IMR-90 (cell line): Measurements from ENCODE around the gene PRSS58. TPM values are rescaled to one million over a fixed set of nuclear protein-coding genes. Genes with fewer than 3 reads are reported as not detected.

Experiments
- ATAC-seq: fragments of 200-7000 bp; cut with Tn5 transposase; 2 replicates; pipeline ENCODE4 v1.9.1; 2020; ENCODE audit warnings: low read depth, mild to moderate bottlenecking, moderate library complexity
- BruUV-seq: library from RNA; stranded (reverse); fragments of 400-500 nt; replicated peaks from 2 replicates; lab custom pipeline; 2021; lab: Mats Ljungman, UMichigan
- CTCF ChIA-PET: fragments of 300-600 bp; formaldehyde crosslinking; extraction: SDS; loops from one replicate; lab custom pipeline; 2021; ENCODE audit warnings: antibody characterized with exemption; lab: Yijun Ruan, JAX
- POLR2A ChIA-PET: fragments of 300-600 bp; sonication (Branson Sonifier 250); formaldehyde crosslinking; loops from one replicate; lab custom pipeline; 2022; ENCODE audit warnings: antibody characterized with exemption; ENCODE audit not compliant: unreplicated experiment; lab: Charles Lee
- DNase-seq: peaks from one replicate; pipeline ENCODE4 v3.0.0; 2013
- H2AFZ ChIP-seq: replicated peaks from 2 replicates; pipeline ENCODE3; 2013; ENCODE audit warnings: low read length, mild to moderate bottlenecking; ENCODE audit not compliant: poor library complexity
- H2AK5ac ChIP-seq: 2 replicates; pipeline ENCODE4 v1.6.1; 2013; ENCODE audit warnings: low read depth, low read length, inconsistent platforms
- H2AK9ac ChIP-seq: replicated peaks from 2 replicates; pipeline ENCODE3; 2013; ENCODE audit warnings: mild to moderate bottlenecking, low read depth, low read length, moderate library complexity; ENCODE audit not compliant: poor library complexity
- H2BK120ac ChIP-seq: 2 replicates; pipeline ENCODE4 v1.6.1; 2013; ENCODE audit warnings: low read depth, low read length, inconsistent platforms
- H2BK15ac ChIP-seq: 3 replicates; pipeline ENCODE4 v1.6.1; 2013; ENCODE audit warnings: low read depth, low read length, inconsistent platforms
- H2BK20ac ChIP-seq: 2 replicates; pipeline ENCODE4 v1.6.1; 2013; ENCODE audit warnings: low read depth, mild to moderate bottlenecking, inconsistent platforms, low read length, moderate library complexity
- H2BK5ac ChIP-seq: 2 replicates; pipeline ENCODE4 v1.6.1; 2013; ENCODE audit warnings: mild to moderate bottlenecking, low read depth, low read length, inconsistent platforms; ENCODE audit not compliant: poor library complexity, severe bottlenecking
- H3K14ac ChIP-seq: replicated peaks from 2 replicates; pipeline ENCODE4 v1.6.1; 2013; ENCODE audit warnings: low read depth, low read length, inconsistent platforms
- H3K18ac ChIP-seq: 2 replicates; pipeline ENCODE4 v1.6.1; 2013; ENCODE audit warnings: low read depth, low read length, control low read depth
- H3K23ac ChIP-seq: 2 replicates; pipeline ENCODE4 v1.6.1; 2013; ENCODE audit warnings: low read depth, low read length, inconsistent platforms
- H3K27ac ChIP-seq: 2 replicates; pipeline ENCODE4 v1.5.1; 2013; ENCODE audit warnings: mild to moderate bottlenecking, control low read depth, low read length; ENCODE audit not compliant: insufficient read depth
- H3K27me3 ChIP-seq: 2 replicates; pipeline ENCODE4 v1.6.1; 2013; ENCODE audit warnings: low read length; ENCODE audit not compliant: control insufficient read depth, insufficient read depth
- H3K36me3 ChIP-seq: 2 replicates; pipeline ENCODE4 v1.6.1; 2013; ENCODE audit warnings: low read length, mixed read lengths; ENCODE audit not compliant: control insufficient read depth, insufficient read depth
- H3K4ac ChIP-seq: 2 replicates; pipeline ENCODE4 v1.6.1; 2013; ENCODE audit warnings: low read depth, low read length, inconsistent platforms
- H3K4me1 ChIP-seq: 2 replicates; pipeline ENCODE4 v1.6.1; 2013; ENCODE audit warnings: low read length, mixed read lengths; ENCODE audit not compliant: control insufficient read depth, insufficient read depth
- H3K4me2 ChIP-seq: 2 replicates; pipeline ENCODE4 v1.6.1; 2013; ENCODE audit warnings: low read depth, mild to moderate bottlenecking, control low read depth, low read length, moderate library complexity
- H3K4me3 ChIP-seq: 2 replicates; pipeline ENCODE4 v1.5.1; 2013; ENCODE audit warnings: low read depth, mild to moderate bottlenecking, control low read depth, low read length, moderate library complexity; ENCODE audit not compliant: insufficient read depth
- H3K56ac ChIP-seq: 2 replicates; pipeline ENCODE4 v1.6.1; 2013; ENCODE audit warnings: low read length, inconsistent platforms; ENCODE audit not compliant: insufficient read depth; ENCODE audit errors: extremely low read depth
- H3K79me1 ChIP-seq, 2 experiments: 2 replicates each; pipeline ENCODE4 v1.6.1; 2013; ENCODE audit warnings: low read length in 2 of 2, inconsistent platforms in 1 of 2, low read depth in 1 of 2
- H3K9ac ChIP-seq: 2 replicates; pipeline ENCODE4 v1.6.1; 2013; ENCODE audit warnings: low read depth, low read length, control low read depth
- H3K9me1 ChIP-seq: 2 replicates; pipeline ENCODE4 v1.6.1; 2013; ENCODE audit warnings: low read length, inconsistent platforms; ENCODE audit not compliant: insufficient read depth
- H3K9me3 ChIP-seq: 2 replicates; pipeline ENCODE4 v1.6.1; 2013; ENCODE audit warnings: low read length; ENCODE audit not compliant: control insufficient read depth, insufficient read depth
- H4K20me1 ChIP-seq: 2 replicates; pipeline ENCODE4 v1.6.1; 2013; ENCODE audit warnings: low read length, inconsistent platforms; ENCODE audit not compliant: insufficient read depth
- H4K5ac ChIP-seq: 2 replicates; pipeline ENCODE4 v1.6.1; 2013; ENCODE audit warnings: mild to moderate bottlenecking, low read depth, low read length, control low read depth
- H4K8ac ChIP-seq, 2 experiments: 2 replicates each; pipeline ENCODE4 v1.6.1; 2013; ENCODE audit warnings: low read depth in 2 of 2, low read length in 2 of 2, control low read depth in 1 of 2, inconsistent platforms in 1 of 2
- H4K91ac ChIP-seq: 2 replicates; pipeline ENCODE4 v1.6.1; 2013; ENCODE audit warnings: low read depth, low read length, inconsistent platforms; ENCODE audit not compliant: insufficient read depth
- BHLHE40 ChIP-seq: fragments of 150-350 bp; IDR thresholded peaks from 2 replicates; pipeline ENCODE4 v1.6.1; 2016; ENCODE audit warnings: mild to moderate bottlenecking, low read depth, low read length
- CEBPB ChIP-seq: IDR thresholded peaks from 2 replicates; pipeline ENCODE4 v1.6.1; 2012; ENCODE audit warnings: low read depth, low read length, improper control_type of control experiment
- CTCF ChIP-seq: conservative IDR thresholded peaks from 2 replicates; pipeline ENCODE4 v1.5.1; 2012; ENCODE audit warnings: mild to moderate bottlenecking, low read depth, low read length, improper control_type of control experiment
- FOS ChIP-seq: fragments of 150-350 bp; IDR thresholded peaks from 2 replicates; pipeline ENCODE4 v1.6.1; 2016; ENCODE audit warnings: low read depth, low read length
- MAFK ChIP-seq: IDR thresholded peaks from 2 replicates; pipeline ENCODE4 v1.6.1; 2012; ENCODE audit warnings: low read depth, low read length, improper control_type of control experiment
- MAZ ChIP-seq: IDR thresholded peaks from 2 replicates; pipeline ENCODE4 v1.6.1; 2012; ENCODE audit warnings: low read depth, mild to moderate bottlenecking, low read length, improper control_type of control experiment, moderate library complexity, borderline replicate concordance
- MXI1 ChIP-seq: IDR thresholded peaks from 2 replicates; pipeline ENCODE4 v1.6.1; 2012; ENCODE audit warnings: low read depth, mild to moderate bottlenecking, low read length, moderate library complexity, borderline replicate concordance
- NFE2L2 ChIP-seq: fragments of 150-350 bp; IDR thresholded peaks from 2 replicates; pipeline ENCODE4 v1.6.1; 2016; ENCODE audit warnings: low read depth, mild to moderate bottlenecking, low read length
- POLR2A ChIP-seq: IDR thresholded peaks from 2 replicates; pipeline ENCODE4 v1.6.1; 2012; ENCODE audit warnings: mild to moderate bottlenecking, low read depth, low read length
- RAD21 ChIP-seq: IDR thresholded peaks from 2 replicates; pipeline ENCODE4 v1.6.1; 2012; ENCODE audit warnings: low read length, improper control_type of control experiment
- RCOR1 ChIP-seq: IDR thresholded peaks from 2 replicates; pipeline ENCODE4 v1.6.1; 2012; ENCODE audit warnings: mild to moderate bottlenecking, low read length, improper control_type of control experiment; ENCODE audit not compliant: insufficient replicate concordance
- RFX5 ChIP-seq: IDR thresholded peaks from 2 replicates; pipeline ENCODE4 v1.8.0; 2012; ENCODE audit warnings: low read depth, mild to moderate bottlenecking, low read length, moderate library complexity
- SMC3 ChIP-seq: fragments of 150-350 bp; IDR thresholded peaks from 2 replicates; pipeline ENCODE4 v1.6.1; 2016; ENCODE audit warnings: low read depth, mild to moderate bottlenecking, antibody characterized with exemption, low read length, moderate library complexity
- USF2 ChIP-seq: fragments of 150-350 bp; IDR thresholded peaks from 2 replicates; pipeline ENCODE4 v1.6.1; 2017; ENCODE audit warnings: mild to moderate bottlenecking, antibody characterized with exemption, low read length, low read depth
- WGBS, 2 experiments: methylation state at CpG; one replicate each; pipeline versions ENCODE4 v1.1.5 to v1.1.7; 2013; ENCODE audit warnings: missing lambda C conversion rate in 2 of 2; ENCODE audit not compliant: insufficient read length in 1 of 2; ENCODE audit errors: extremely low coverage in 2 of 2; 5-methylcytosine and 5-hydroxymethylcytosine counted together
- dilution Hi-C: fragments of 300-500 bp; cut with HindIII; formaldehyde crosslinking; loops from one replicate; pipeline ENCODE4 v1.14.3; 2018; ENCODE audit warnings: low sequenced_read_pairs; ENCODE audit not compliant: unreplicated experiment
- in situ Hi-C: fragments of 300-500 bp; cut with MboI; formaldehyde crosslinking; loops from 3 replicates; pipeline ENCODE4 v1.14.3; 2019; ENCODE audit warnings: low sequenced_read_pairs, inconsistent platforms, mixed read lengths
- intact Hi-C: fragments of 100-400 bp; cut with micrococcal nuclease; formaldehyde crosslinking; loops from 2 replicates; pipeline ENCODE4 v1.10.0; 2022
- polyA plus RNA-seq, 3 experiments: library from polyadenylated mRNA; depleted of rRNA; stranded (reverse); fragments of >200 nt; gene quantifications; 2 replicates each; pipeline ENCODE4 v1.2.3, GENCODE V29; 2012; ENCODE audit warnings: low replicate concordance in 1 of 3
- total RNA-seq: library from RNA; depleted of rRNA; stranded (reverse); fragments of >200 nt; gene quantifications from 2 replicates; pipeline ENCODE4 v1.2.3, GENCODE V29; 2012

PRSS58 gene
- total and polyA plus RNA-seq, 2 of the 4 experiments (the other 2 are of a cell fraction) = not detected

GRCh38 chr7:142263598-142264380, 5.9 kb upstream of the PRSS58 start:
- H4K5ac ChIP-seq = no peak overlapping the region
- BruUV-seq = no TSS peak
- H3K4me2 ChIP-seq = no peak overlapping the region
- no peak overlapping the region for H3K27ac ChIP-seq
- no peaks in the 10 kb centered on the region for H4K20me1 ChIP-seq
- intact Hi-C loops (no loop called here), dilution Hi-C loops (no loop called here), in situ Hi-C loops (no loop called here)
- no CpG with 5 or more reads among the region's 8 CpGs for WGBS, 2 experiments
- H3K9ac ChIP-seq = no peak overlapping the region
- no peaks in the 10 kb centered on the region for H3K79me1 ChIP-seq
- TF ChIP-seq NFE2L2 (no peak), SMC3 (no peak), CTCF (no peak), RAD21 (no peak), RFX5 (no peak), MXI1 (no peak), CEBPB (no peak), MAFK (no peak), USF2 (no peak), BHLHE40 (no peak), RCOR1 (no peak), MAZ (no peak), POLR2A (no peak), FOS (no peak)
- H2BK5ac ChIP-seq = no peak overlapping the region
- no peak overlapping the region for H2BK120ac ChIP-seq
- H3K4ac ChIP-seq = no peak overlapping the region
- DNase-seq = no peak
- H2AK5ac ChIP-seq = no peak overlapping the region
- H4K91ac ChIP-seq = no peak overlapping the region
- ATAC-seq = no peak
- H3K14ac ChIP-seq = no peak overlapping the region
- H3K4me3 ChIP-seq = no peak overlapping the region
- H4K8ac ChIP-seq = no peak overlapping the region
- POLR2A ChIA-PET = no interaction called here
- no peaks in the 10 kb centered on the region for H3K9me1 ChIP-seq
- no peak overlapping the region for H3K18ac ChIP-seq
- no peak overlapping the region for H3K23ac ChIP-seq
- H3K36me3 ChIP-seq = no peaks in the 10 kb centered on the region
- H2BK15ac ChIP-seq = no peak overlapping the region
- no peaks in the 10 kb centered on the region for H3K4me1 ChIP-seq
- no peak overlapping the region for H2AK9ac ChIP-seq
- H2AFZ ChIP-seq = no peak overlapping the region
- H3K27me3 ChIP-seq = no peaks in the 10 kb centered on the region
- H3K56ac ChIP-seq = no peak overlapping the region
- CTCF ChIA-PET = no interaction called here
- no peaks in the 10 kb centered on the region for H3K9me3 ChIP-seq
- H2BK20ac ChIP-seq = no peak overlapping the region
